Hepatocyte (in vitro differentiated cells): ENCODE data around the gene PSMD2. TPM values are rescaled to one million over a fixed set of nuclear protein-coding genes. Genes with fewer than 3 reads are reported as not detected.
A peak's percentile ranks its signal among the peaks of the same experiment; 100 is the strongest.

ENCODE experiments used
- DNase-seq: peaks from one replicate; pipeline ENCODE4 v3.0.0-alpha.2; 2016; ENCODE audit warnings: low spot score
- H2AFZ ChIP-seq: fragments of 200-600 bp; sonication (generic); 2 replicates; pipeline ENCODE4 v1.6.0; 2016; ENCODE audit warnings: antibody characterized with exemption, mild to moderate bottlenecking
- H3K27ac ChIP-seq: fragments of 200-600 bp; sonication (generic); 2 replicates; pipeline ENCODE4 v1.5.1; 2016; ENCODE audit warnings: mild to moderate bottlenecking
- H3K27me3 ChIP-seq: fragments of 200-600 bp; sonication (generic); 2 replicates; pipeline ENCODE4 v1.6.1; 2016
- H3K36me3 ChIP-seq: fragments of 200-600 bp; sonication (generic); replicated peaks from 2 replicates; pipeline ENCODE4 v1.5.1; 2016; ENCODE audit warnings: low read depth; ENCODE audit not compliant: insufficient read depth
- H3K4me1 ChIP-seq: fragments of 200-600 bp; sonication (generic); 2 replicates; pipeline ENCODE4 v1.5.1; 2016; ENCODE audit warnings: mild to moderate bottlenecking, moderate library complexity; ENCODE audit not compliant: insufficient read depth
- H3K4me2 ChIP-seq: fragments of 200-600 bp; sonication (generic); 2 replicates; pipeline ENCODE4 v1.6.0; 2016
- H3K4me3 ChIP-seq: fragments of 200-600 bp; sonication (generic); 2 replicates; pipeline ENCODE4 v1.5.1; 2016; ENCODE audit warnings: mild to moderate bottlenecking
- H3K79me2 ChIP-seq: fragments of 200-600 bp; sonication (generic); 2 replicates; pipeline ENCODE4 v1.6.0; 2017; ENCODE audit warnings: mild to moderate bottlenecking
- H3K9me2 ChIP-seq: fragments of 200-600 bp; sonication (generic); replicated peaks from 2 replicates; pipeline ENCODE4 v1.6.0; 2017; ENCODE audit warnings: mild to moderate bottlenecking; ENCODE audit not compliant: insufficient read depth
- H3K9me3 ChIP-seq: fragments of 200-600 bp; sonication (generic); 2 replicates; pipeline ENCODE4 v1.5.1; 2016; ENCODE audit warnings: low read depth, mild to moderate bottlenecking
- H4K20me1 ChIP-seq: fragments of 200-600 bp; sonication (generic); 2 replicates; pipeline ENCODE4 v1.6.0; 2016; ENCODE audit warnings: mild to moderate bottlenecking; ENCODE audit not compliant: insufficient read depth, poor library complexity, severe bottlenecking
- EZH2 ChIP-seq: fragments of 200-600 bp; sonication (generic); IDR thresholded peaks from 2 replicates; pipeline ENCODE4 v1.6.1; 2016; ENCODE audit warnings: antibody characterized with exemption, mild to moderate bottlenecking, borderline replicate concordance
- EZH2phosphoT487 ChIP-seq: fragments of 200-600 bp; sonication (generic); IDR thresholded peaks from one replicate; pipeline ENCODE4 v1.6.1; 2018; ENCODE audit warnings: antibody characterized with exemption, mild to moderate bottlenecking, low read depth, moderate library complexity; ENCODE audit not compliant: unreplicated experiment, severe bottlenecking
- WGBS: methylation state at CpG from one replicate; pipeline ENCODE4 v1.1.6; 2016; ENCODE audit warnings: low lambda C conversion rate; ENCODE audit errors: missing lambda C conversion rate; 5-methylcytosine and 5-hydroxymethylcytosine counted together
- polyA plus RNA-seq: library from polyadenylated mRNA; unstranded; fragments of >200 nt; fragmentation: Nextera tagmentation; extraction: Ambion mirVana; gene quantifications from 2 replicates; pipeline ENCODE4 v1.2.1, GENCODE V29; 2016
- total RNA-seq: library from RNA; depleted of rRNA; stranded (reverse); fragments of >200 nt; gene quantifications from 2 replicates; pipeline ENCODE4 v1.2.3, GENCODE V29; 2014
- TF ChIP-seq, protein P1 (sequence below): fragments of 200-600 bp; sonication (generic); IDR thresholded peaks from 2 replicates; pipeline ENCODE4 v1.5.1; 2016; ENCODE audit warnings: antibody characterized with exemption, mild to moderate bottlenecking; ENCODE audit not compliant: poor library complexity

The PSMD2 gene
- total and polyA plus RNA-seq, 2 experiments from 2014 or later, result 232 to 241 TPM

- Histone ChIP-seq H3K4me2 (peak overlapping the region; percentile 39), H3K27me3 (no peaks in the 10 kb centered on the region), H3K4me3 (no peak overlapping the region), H3K4me1 (peaks cover 22% of the 10 kb centered on the region), H4K20me1 (no peaks in the 10 kb centered on the region), H3K79me2 (peaks cover 5% of the 10 kb centered on the region), H3K27ac (peak overlapping the region; percentile 71), H3K36me3 (no peaks in the 10 kb centered on the region), H3K9me3 (no peaks in the 10 kb centered on the region), H2AFZ (no peak overlapping the region), H3K9me2 (no peaks in the 10 kb centered on the region)
- peak; percentile 89 for DNase-seq
- TF ChIP-seq EZH2phosphoT487 (no peak), EZH2 (no peak)
- TF ChIP-seq, protein P1, sequence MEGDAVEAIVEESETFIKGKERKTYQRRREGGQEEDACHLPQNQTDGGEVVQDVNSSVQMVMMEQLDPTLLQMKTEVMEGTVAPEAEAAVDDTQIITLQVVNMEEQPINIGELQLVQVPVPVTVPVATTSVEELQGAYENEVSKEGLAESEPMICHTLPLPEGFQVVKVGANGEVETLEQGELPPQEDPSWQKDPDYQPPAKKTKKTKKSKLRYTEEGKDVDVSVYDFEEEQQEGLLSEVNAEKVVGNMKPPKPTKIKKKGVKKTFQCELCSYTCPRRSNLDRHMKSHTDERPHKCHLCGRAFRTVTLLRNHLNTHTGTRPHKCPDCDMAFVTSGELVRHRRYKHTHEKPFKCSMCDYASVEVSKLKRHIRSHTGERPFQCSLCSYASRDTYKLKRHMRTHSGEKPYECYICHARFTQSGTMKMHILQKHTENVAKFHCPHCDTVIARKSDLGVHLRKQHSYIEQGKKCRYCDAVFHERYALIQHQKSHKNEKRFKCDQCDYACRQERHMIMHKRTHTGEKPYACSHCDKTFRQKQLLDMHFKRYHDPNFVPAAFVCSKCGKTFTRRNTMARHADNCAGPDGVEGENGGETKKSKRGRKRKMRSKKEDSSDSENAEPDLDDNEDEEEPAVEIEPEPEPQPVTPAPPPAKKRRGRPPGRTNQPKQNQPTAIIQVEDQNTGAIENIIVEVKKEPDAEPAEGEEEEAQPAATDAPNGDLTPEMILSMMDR, result peak; percentile 46
- WGBS, result 33% methylated on average over 14 of the region's 14 CpGs
Observed at GRCh38 chr3:184345317-184346144, 46.5 kb downstream of the PSMD2 start.

- Histone ChIP-seq H3K4me2 (no peak overlapping the region), H3K4me1 (peaks cover 23% of the 10 kb centered on the region), H3K79me2 (no peaks in the 10 kb centered on the region), H2AFZ (no peak overlapping the region), H3K27me3 (no peaks in the 10 kb centered on the region), H3K4me3 (no peak overlapping the region), H3K9me2 (no peaks in the 10 kb centered on the region), H3K27ac (peak overlapping the region; percentile 71), H3K36me3 (no peaks in the 10 kb centered on the region), H4K20me1 (no peaks in the 10 kb centered on the region), H3K9me3 (no peaks in the 10 kb centered on the region)
- WGBS, result 97% methylated on average over 20 of the region's 20 CpGs
- TF ChIP-seq, protein P1, result no peak
- TF ChIP-seq EZH2phosphoT487, result no peak
- TF ChIP-seq EZH2, result no peak
- no peak for DNase-seq
Observed at GRCh38 chr3:184346480-184347190, 47.6 kb downstream of the PSMD2 start.

- Histone ChIP-seq H3K79me2 (no peaks in the 10 kb centered on the region), H3K36me3 (no peaks in the 10 kb centered on the region), H3K27me3 (no peaks in the 10 kb centered on the region), H3K4me1 (peaks cover 27% of the 10 kb centered on the region), H3K4me3 (no peak overlapping the region), H3K9me3 (no peaks in the 10 kb centered on the region), H2AFZ (no peak overlapping the region), H4K20me1 (no peaks in the 10 kb centered on the region), H3K27ac (peak overlapping the region; percentile 60), H3K9me2 (no peaks in the 10 kb centered on the region), H3K4me2 (no peak overlapping the region)
- DNase-seq, result no peak
- whole genome bisulfite sequencing, result 76% methylated on average over 12 of the region's 12 CpGs
- TF ChIP-seq, protein P1, result no peak
- TF ChIP-seq EZH2phosphoT487, result no peak
- TF ChIP-seq EZH2, result no peak
Observed at GRCh38 chr3:184347321-184348056, 48.4 kb downstream of the PSMD2 start.
